ENCODE data around the gene FCHO2. TPM values are rescaled to one million over a fixed set of nuclear protein-coding genes. Genes with fewer than 3 reads are reported as not detected.
"Not testable (repeated sequence)": the region's sequence is repeated elsewhere in the genome, so short reads cannot be mapped to it uniquely, and the experiment has no call there.

Gene FCHO2, protein sequence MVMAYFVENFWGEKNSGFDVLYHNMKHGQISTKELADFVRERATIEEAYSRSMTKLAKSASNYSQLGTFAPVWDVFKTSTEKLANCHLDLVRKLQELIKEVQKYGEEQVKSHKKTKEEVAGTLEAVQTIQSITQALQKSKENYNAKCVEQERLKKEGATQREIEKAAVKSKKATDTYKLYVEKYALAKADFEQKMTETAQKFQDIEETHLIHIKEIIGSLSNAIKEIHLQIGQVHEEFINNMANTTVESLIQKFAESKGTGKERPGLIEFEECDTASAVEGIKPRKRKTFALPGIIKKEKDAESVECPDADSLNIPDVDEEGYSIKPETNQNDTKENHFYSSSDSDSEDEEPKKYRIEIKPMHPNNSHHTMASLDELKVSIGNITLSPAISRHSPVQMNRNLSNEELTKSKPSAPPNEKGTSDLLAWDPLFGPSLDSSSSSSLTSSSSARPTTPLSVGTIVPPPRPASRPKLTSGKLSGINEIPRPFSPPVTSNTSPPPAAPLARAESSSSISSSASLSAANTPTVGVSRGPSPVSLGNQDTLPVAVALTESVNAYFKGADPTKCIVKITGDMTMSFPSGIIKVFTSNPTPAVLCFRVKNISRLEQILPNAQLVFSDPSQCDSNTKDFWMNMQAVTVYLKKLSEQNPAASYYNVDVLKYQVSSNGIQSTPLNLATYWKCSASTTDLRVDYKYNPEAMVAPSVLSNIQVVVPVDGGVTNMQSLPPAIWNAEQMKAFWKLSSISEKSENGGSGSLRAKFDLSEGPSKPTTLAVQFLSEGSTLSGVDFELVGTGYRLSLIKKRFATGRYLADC
- 10 to 100 TPM; 20.4 to 25.5 (median 23.5) TPM for total RNA-seq
- 7.1 TPM for polyA plus RNA-seq
- long read RNA-seq, donor 1, partial matches to known transcripts: 7 of 8 reads
- long read RNA-seq, donor 1, other reads (novel, unspliced or antisense): 1 of 8 reads
- long read RNA-seq, donor 2, partial matches to known transcripts: 2 of 3 reads
- long read RNA-seq, donor 2, other reads (novel, unspliced or antisense): 1 of 3 reads
- long read RNA-seq, donor 3, partial matches to known transcripts: 6 of 7 reads
- long read RNA-seq, donor 3, other reads (novel, unspliced or antisense): 1 of 7 reads
- long read RNA-seq, donor 4: 0 reads

DNA sequence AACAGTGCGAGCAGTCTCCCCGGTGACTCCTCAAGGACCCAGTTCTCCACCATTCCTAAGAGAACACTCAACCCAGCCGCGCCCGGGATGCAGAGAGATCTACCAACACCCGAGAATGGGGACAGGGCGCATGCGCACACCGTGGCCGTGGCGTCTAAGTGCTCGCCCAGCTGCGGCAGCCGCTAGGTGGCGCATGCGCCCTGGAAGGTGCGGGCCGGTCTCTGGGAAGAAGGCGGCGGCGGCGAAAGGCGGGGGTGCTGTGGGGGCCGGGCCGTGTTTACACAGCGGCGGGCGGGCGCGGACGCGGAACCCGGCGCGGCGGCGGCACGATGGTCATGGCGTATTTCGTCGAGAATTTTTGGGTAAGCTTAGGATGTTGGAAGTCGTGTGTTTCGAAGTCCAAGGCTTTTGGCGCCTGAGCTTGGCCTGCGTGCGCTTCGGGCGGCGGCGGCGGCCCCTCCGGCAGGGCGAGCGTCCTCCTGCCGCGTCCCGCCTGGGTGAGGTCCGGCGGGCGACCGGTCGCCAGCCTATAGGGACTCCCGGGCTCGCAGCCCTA is at the start of gene FCHO2:
Gene FCHO2, plus strand, starts transcription at position 274 of the 556 bp plus-strand sequence. Its CDS starts 56 bp downstream, at position 330.
- Histone ChIP-seq H3K4me3 (ENCODE audit: low read length) (peak within 1 kb of the TSS; percentile 79), H3K4me1 (ENCODE audit: control insufficient read depth, insufficient read depth, low read length) (no peaks in the 10 kb centered on the region), H3K27me3 (ENCODE audit: control insufficient read depth, insufficient read depth) (no peaks in the 10 kb centered on the region), H3K9me3 (ENCODE audit: control insufficient read depth, low read length) (no peaks in the 10 kb centered on the region), H3K27ac (ENCODE audit: low read length) (peak within 1 kb of the TSS; percentile 99)
- DNase-seq (peak; percentile 100), ATAC-seq (peak; percentile 95 to 97)
- intact Hi-C loops (cut with DNase I): no loop called here
- under 1% methylated on average over 64 of the region's 64 CpGs for WGBS

DNA sequence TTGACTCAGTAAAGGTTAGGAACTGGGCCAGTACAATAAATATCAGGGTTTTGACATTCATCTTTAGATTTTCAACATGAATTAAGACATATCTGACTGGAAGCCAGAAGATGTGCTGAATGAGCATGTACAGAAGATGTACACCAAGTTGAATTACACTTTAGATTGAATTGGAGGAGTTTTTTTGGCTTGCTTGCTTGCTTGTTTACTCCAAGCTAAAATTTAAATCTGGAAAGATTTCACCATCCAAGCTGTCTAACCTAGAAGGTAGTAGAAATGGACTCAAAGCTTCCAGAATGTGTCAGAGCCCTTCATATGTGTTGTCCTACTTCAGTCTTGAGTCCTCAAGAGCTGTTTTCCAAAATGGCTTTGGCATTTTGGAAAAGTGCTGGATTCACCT is 49.0 kb upstream of the FCHO2 start:
- intact Hi-C loops (cut with DNase I): no loop called here
- Histone ChIP-seq H3K27me3 (ENCODE audit: control insufficient read depth, insufficient read depth) (no peaks in the 10 kb centered on the region), H3K4me1 (ENCODE audit: control insufficient read depth, insufficient read depth, low read length) (no peaks in the 10 kb centered on the region), H3K4me3 (ENCODE audit: low read length) (no peak overlapping the region), H3K27ac (ENCODE audit: low read length) (no peak overlapping the region), H3K9me3 (ENCODE audit: control insufficient read depth, low read length) (no peaks in the 10 kb centered on the region)
- DNase-seq (no peak), ATAC-seq (no peak)

DNA sequence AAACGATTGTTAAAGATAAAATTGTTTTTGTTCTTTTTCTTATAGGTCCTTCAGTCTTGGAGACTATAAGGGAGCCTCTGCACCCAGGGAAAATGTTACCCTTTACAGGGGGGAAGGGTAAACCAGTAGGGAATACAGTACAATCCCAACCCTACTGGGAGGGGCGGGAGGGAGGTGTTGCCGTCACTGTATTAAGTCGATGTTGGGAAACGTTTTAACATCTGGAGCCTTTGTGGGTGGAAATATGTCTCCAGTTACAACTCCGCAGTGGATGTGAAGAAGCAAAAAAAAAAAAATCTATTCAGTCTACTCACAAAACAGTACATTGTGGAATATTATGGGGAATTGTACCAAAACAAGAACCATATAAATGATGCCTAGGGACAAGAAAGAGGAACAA is 47.2 kb upstream of the FCHO2 start:
- Histone ChIP-seq H3K4me3 (ENCODE audit: low read length) (no peak overlapping the region), H3K27me3 (ENCODE audit: control insufficient read depth, insufficient read depth) (no peaks in the 10 kb centered on the region), H3K27ac (ENCODE audit: low read length) (no peak overlapping the region), H3K9me3 (ENCODE audit: control insufficient read depth, low read length) (no peaks in the 10 kb centered on the region), H3K4me1 (ENCODE audit: control insufficient read depth, insufficient read depth, low read length) (no peaks in the 10 kb centered on the region)
- 80% methylated on average over 6 of the region's 6 CpGs for WGBS
- no peak for ATAC-seq
- intact Hi-C loops (cut with DNase I): no loop called here
- no peak for DNase-seq

DNA sequence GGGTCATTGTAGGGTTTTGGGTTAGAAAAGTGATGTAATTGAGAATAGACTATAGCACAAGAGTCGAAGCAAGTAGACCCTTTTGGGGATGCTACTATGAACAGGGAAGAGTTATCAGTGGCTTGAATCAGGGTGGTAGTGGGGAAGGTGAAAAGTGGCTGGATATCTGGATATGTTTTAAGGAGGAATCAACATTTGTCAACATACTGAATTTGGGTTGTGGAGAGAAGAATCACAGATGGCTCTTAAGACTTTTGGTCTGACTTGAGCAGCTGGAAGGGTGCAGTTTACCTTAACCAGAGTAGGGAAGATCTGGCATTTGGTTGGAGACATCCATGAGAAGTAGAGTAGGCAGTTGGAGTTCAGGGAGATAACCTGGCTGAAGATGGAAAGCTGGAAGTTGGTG is 38.5 kb upstream of the FCHO2 start:
- no peak for ATAC-seq
- intact Hi-C loops (cut with DNase I): no loop called here
- H3K27me3 ChIP-seq (ENCODE audit: control insufficient read depth, insufficient read depth): no peaks in the 10 kb centered on the region
- H3K9me3 ChIP-seq (ENCODE audit: control insufficient read depth, low read length): no peaks in the 10 kb centered on the region
- WGBS: 95% methylated on average over 1 of the region's 1 CpG
- no peak overlapping the region for H3K4me3 ChIP-seq (ENCODE audit: low read length)
- DNase-seq: no peak
- H3K27ac ChIP-seq (ENCODE audit: low read length): no peak overlapping the region
- no peaks in the 10 kb centered on the region for H3K4me1 ChIP-seq (ENCODE audit: control insufficient read depth, insufficient read depth, low read length)

DNA sequence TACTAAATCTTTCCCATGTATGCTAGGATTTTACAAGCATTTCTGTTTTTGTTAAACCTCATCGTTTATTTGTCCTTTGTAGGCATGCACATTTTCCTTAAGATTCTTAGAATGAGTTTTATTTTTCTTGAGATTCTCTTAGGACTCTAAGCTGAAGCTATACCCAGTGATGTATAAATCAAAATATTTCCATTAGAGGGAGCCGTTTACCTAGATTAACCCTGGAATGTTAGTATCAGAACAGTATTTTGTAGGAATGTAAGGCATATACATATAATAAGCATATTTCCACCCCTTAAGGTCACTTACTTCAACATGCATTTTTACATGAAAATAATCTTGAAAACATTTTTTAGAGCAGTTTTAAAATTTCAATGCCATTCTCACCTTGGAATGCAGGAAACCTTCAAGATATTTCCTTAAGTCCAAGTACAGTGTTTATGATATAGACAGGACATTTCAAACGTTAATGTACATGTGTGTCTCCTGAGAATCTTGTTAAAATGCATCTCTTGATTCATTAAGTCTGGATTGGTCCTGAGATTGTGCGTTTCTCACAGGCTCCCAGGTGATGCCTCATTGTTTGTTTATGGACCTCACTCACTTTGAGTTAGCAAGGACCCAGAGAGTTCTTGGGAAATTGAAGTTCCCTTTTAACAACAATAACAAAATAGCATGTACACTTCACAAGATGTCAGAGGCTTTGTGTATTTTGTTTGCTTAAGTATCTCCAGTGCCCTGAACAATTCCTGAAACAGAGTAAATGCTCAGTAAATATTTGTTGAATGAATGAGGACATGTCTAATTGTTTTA is 34.9 kb upstream of the FCHO2 start:
- 16% methylated on average over 4 of the region's 4 CpGs for WGBS
- H3K4me1 ChIP-seq (ENCODE audit: control insufficient read depth, insufficient read depth, low read length): no peaks in the 10 kb centered on the region
- H3K27me3 ChIP-seq (ENCODE audit: control insufficient read depth, insufficient read depth): no peaks in the 10 kb centered on the region
- ATAC-seq (peak in 1 of 2 donors; percentile 48), DNase-seq (no peak)
- H3K9me3 ChIP-seq (ENCODE audit: control insufficient read depth, low read length): no peaks in the 10 kb centered on the region
- H3K4me3 ChIP-seq (ENCODE audit: low read length): no peak overlapping the region
- intact Hi-C loops (cut with DNase I): no loop called here
- H3K27ac ChIP-seq (ENCODE audit: low read length): no peak overlapping the region

DNA sequence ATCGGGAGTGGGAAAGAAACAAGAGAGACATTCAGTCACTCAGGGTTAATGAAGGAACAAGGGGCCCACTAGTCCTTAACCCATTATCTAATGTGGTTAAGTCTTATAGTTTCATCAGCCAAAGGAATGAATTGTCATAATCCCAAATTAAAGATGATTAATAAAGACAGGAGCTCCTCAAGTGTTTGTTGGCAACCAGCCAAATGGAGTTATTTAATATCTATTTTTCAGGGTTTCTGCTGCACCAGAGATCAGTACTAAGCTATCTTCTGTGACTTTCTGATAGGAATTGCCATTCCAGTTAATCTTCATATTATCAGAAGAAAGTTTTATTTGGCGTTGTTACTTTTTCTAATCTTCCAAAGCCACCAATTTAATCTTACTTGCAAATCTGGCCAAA is 34.0 kb upstream of the FCHO2 start:
- 79% methylated on average over 2 of the region's 2 CpGs for whole genome bisulfite sequencing
- no peak for ATAC-seq

DNA sequence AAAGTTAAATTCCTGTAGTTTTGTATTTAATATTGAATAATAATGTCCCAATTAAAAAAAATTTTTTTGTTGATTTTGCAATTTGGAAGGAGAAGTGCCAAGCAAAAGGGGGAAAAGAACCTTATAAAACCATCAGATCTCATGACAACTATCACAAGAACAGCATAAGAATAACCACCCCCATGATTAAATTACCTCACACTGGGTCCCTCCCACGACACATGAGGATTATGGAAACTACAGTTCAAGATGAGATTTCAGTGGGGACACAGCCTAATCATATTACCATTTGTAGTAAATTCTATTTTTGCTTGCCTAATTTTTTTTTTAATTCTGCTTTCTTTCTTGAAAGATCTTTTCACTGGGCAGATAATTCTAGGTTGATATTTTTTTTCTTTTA is 33.4 kb upstream of the FCHO2 start:
- DNase-seq: no peak
- WGBS: 67% methylated on average over 1 of the region's 1 CpG
- H3K4me1 ChIP-seq (ENCODE audit: control insufficient read depth, insufficient read depth, low read length): no peaks in the 10 kb centered on the region
- no peak overlapping the region for H3K27ac ChIP-seq (ENCODE audit: low read length)
- H3K4me3 ChIP-seq (ENCODE audit: low read length): no peak overlapping the region
- no peaks in the 10 kb centered on the region for H3K9me3 ChIP-seq (ENCODE audit: control insufficient read depth, low read length)
- intact Hi-C loops (cut with DNase I): no loop called here
- no peaks in the 10 kb centered on the region for H3K27me3 ChIP-seq (ENCODE audit: control insufficient read depth, insufficient read depth)
- ATAC-seq: no peak

More for the DNA sequence above, 34.0 kb upstream of the FCHO2 start:
- Histone ChIP-seq H3K9me3 (ENCODE audit: control insufficient read depth, low read length) (no peaks in the 10 kb centered on the region), H3K4me1 (ENCODE audit: control insufficient read depth, insufficient read depth, low read length) (no peaks in the 10 kb centered on the region), H3K27me3 (ENCODE audit: control insufficient read depth, insufficient read depth) (no peaks in the 10 kb centered on the region), H3K27ac (ENCODE audit: low read length) (no peak overlapping the region), H3K4me3 (ENCODE audit: low read length) (no peak overlapping the region)
- no peak for DNase-seq
- intact Hi-C loops (cut with DNase I): no loop called here

DNA sequence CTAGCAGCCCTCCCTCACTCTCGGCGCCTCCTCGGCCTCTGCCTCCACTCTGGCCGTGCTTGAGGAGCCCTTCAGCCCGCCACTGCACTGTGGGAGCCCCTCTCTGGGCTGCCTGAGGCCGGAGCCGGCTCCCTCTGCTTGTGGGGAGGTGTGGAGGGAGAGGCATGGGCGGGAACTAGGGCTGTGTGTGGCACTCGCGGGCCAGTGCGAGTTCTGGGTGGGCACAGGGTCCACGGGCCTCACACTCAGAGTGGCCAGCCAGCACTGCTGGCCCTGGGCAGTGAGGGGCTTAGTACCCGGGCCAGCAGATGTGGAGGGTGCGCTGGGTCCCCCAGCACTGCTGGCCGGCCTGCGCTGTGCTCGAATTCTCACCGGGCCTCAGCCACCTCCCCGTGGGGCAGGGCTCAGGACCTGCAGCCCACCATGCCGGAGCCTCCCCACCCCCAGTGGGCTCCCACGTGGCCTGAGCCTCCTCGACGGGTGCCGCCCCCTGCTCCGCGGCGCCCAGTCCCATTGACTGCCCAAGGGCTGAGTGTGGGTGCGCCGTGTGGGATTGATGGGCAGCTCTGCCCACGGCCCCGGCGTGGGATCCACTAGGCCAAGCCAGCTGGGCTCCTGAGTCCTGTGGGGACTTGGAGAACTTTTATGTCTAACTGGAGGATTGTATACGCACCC is 30.4 kb upstream of the FCHO2 start:
- intact Hi-C loops (cut with DNase I): no loop called here
- DNase-seq (peak in 1 of 3 donors; percentile 41), ATAC-seq (peak in 1 of 2 donors; percentile 14)
- WGBS: 93% methylated on average over 33 of the region's 33 CpGs
- no peaks in the 10 kb centered on the region for H3K9me3 ChIP-seq (ENCODE audit: control insufficient read depth, low read length)
- H3K27me3 ChIP-seq (ENCODE audit: control insufficient read depth, insufficient read depth): no peaks in the 10 kb centered on the region
- H3K4me1 ChIP-seq (ENCODE audit: control insufficient read depth, insufficient read depth, low read length): no peaks in the 10 kb centered on the region
- H3K4me3 ChIP-seq (ENCODE audit: low read length): no peak overlapping the region
- H3K27ac ChIP-seq (ENCODE audit: low read length): no peak overlapping the region

DNA sequence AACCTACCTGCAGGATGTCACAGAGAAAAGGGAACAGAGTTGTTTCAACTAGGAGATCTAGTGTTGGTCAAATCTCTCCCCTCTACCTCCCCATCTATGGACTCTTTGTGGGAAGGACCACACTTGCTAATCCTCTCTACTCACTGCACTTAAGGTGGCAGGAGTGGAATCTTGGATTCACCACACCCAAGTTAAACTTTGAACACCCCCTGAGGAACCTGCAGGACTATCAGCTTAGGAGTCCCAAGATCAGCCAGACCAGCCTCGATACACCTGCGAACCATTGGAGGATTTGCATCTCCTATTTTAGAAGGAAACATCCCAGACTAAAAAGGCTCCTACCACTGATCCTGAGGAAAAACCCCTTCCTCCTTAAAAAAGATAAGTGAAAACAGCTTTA is 23.2 kb upstream of the FCHO2 start:
- DNase-seq; H3K4me1 ChIP-seq (ENCODE audit: control insufficient read depth, insufficient read depth, low read length); H3K4me3 ChIP-seq (ENCODE audit: low read length); intact Hi-C loops (cut with DNase I); H3K27me3 ChIP-seq (ENCODE audit: control insufficient read depth, insufficient read depth); H3K27ac ChIP-seq (ENCODE audit: low read length); ATAC-seq; H3K9me3 ChIP-seq (ENCODE audit: control insufficient read depth, low read length): not testable (repeated sequence)
- WGBS: 86% methylated on average over 2 of the region's 2 CpGs
